Measurements from ENCODE around the gene CNGB1. TPM values are rescaled to one million over a fixed set of nuclear protein-coding genes. Genes with fewer than 3 reads are reported as not detected.
"Not testable (repeated sequence)": the region's sequence is repeated elsewhere in the genome, so short reads cannot be mapped to it uniquely, and the experiment has no call there.

Gene CNGB1
- total and polyA plus RNA-seq, 8 donors: 0.03 to 0.23 (median 0.14) TPM; not detected in 1

GRCh38 chr16:57920215-57920879, 50.6 kb downstream of the CNGB1 start:
- ATAC-seq: no peak
- no peak overlapping the region for H3K4me3 ChIP-seq

GRCh38 chr16:57918994-57919393, 51.9 kb downstream of the CNGB1 start:
- TF ChIP-seq CTCF (IDR thresholded peaks at IDR 0.05): no peak

More at GRCh38 chr16:57920215-57920879, 50.6 kb downstream of the CNGB1 start:
- Histone ChIP-seq H3K36me3 (no peaks in the 10 kb centered on the region), H3K9me3 (no peaks in the 10 kb centered on the region), H3K4me1 (no peaks in the 10 kb centered on the region), H3K27ac (no peak overlapping the region), H3K27me3 (no peaks in the 10 kb centered on the region)
- intact Hi-C loops (cut with DNase I): no loop called here
- DNase-seq: no peak
- TF ChIP-seq CTCF (IDR thresholded peaks at IDR 0.05): no peak

DNA sequence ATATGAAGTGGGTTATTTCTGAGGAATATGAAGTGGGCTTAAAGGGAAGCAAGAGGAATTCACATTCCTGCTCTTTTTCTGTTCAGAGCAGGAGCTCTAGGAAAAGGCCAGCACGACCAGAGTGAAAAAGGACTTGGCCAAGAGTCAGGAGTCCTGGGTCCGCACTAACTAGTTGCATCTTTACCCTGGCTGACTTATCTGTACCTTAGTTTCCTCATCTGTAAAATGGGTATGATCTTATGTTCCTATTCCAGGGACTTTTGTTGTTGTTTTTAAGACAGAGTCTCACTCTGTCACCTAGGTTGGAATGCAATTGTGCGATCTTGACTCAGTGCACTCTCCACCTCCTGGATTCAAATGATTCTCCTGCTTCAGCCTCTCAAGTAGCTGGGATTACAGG, 52.5 kb downstream of the CNGB1 start:
- H3K27me3 ChIP-seq: no peaks in the 10 kb centered on the region
- intact Hi-C loops (cut with DNase I): no loop called here
- DNase-seq (no peak), ATAC-seq (no peak)
- H3K4me1 ChIP-seq: no peaks in the 10 kb centered on the region
- no peaks in the 10 kb centered on the region for H3K36me3 ChIP-seq
- TF ChIP-seq CTCF (IDR thresholded peaks at IDR 0.05): no peak
- no peak overlapping the region for H3K4me3 ChIP-seq
- no peak overlapping the region for H3K27ac ChIP-seq
- H3K9me3 ChIP-seq: no peaks in the 10 kb centered on the region

More at GRCh38 chr16:57918994-57919393, 51.9 kb downstream of the CNGB1 start:
- H3K36me3 ChIP-seq: no peaks in the 10 kb centered on the region
- no peak for ATAC-seq
- intact Hi-C loops (cut with DNase I): no loop called here
- no peak overlapping the region for H3K27ac ChIP-seq
- no peaks in the 10 kb centered on the region for H3K9me3 ChIP-seq
- DNase-seq: no peak
- no peaks in the 10 kb centered on the region for H3K27me3 ChIP-seq
- no peak overlapping the region for H3K4me3 ChIP-seq
- H3K4me1 ChIP-seq: no peaks in the 10 kb centered on the region

DNA sequence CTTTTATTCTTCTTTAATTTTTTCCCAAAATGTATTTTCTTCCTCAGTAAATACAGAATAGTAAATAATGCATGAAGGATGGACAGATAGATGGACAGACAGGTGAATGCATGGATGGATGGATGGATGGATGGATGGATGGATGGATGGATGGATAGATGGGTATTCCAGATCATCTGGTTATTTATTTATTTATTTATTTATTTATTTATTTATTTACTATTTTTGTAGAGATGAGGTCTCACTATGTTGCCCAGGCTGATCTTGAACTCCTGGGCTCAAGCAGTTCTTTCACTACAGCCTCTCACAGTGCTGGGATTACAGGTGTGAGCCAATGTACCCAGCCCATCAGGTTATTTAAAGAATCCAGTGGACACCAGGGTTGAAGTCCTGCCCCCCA, 53.0 kb downstream of the CNGB1 start:
- intact Hi-C loops (cut with DNase I); H3K9me3 ChIP-seq; H3K4me3 ChIP-seq: not testable (repeated sequence)

GRCh38 chr16:57917489-57917888, 53.4 kb downstream of the CNGB1 start:
- H3K4me3 ChIP-seq; H3K9me3 ChIP-seq; H3K4me1 ChIP-seq; ATAC-seq; H3K27me3 ChIP-seq; DNase-seq; H3K36me3 ChIP-seq; H3K27ac ChIP-seq; intact Hi-C loops (cut with DNase I): not testable (repeated sequence)

More for the DNA sequence above, 53.0 kb downstream of the CNGB1 start:
- not testable (repeated sequence) for H3K27me3 ChIP-seq, H3K4me1 ChIP-seq, ATAC-seq, DNase-seq, H3K36me3 ChIP-seq, H3K27ac ChIP-seq

DNA sequence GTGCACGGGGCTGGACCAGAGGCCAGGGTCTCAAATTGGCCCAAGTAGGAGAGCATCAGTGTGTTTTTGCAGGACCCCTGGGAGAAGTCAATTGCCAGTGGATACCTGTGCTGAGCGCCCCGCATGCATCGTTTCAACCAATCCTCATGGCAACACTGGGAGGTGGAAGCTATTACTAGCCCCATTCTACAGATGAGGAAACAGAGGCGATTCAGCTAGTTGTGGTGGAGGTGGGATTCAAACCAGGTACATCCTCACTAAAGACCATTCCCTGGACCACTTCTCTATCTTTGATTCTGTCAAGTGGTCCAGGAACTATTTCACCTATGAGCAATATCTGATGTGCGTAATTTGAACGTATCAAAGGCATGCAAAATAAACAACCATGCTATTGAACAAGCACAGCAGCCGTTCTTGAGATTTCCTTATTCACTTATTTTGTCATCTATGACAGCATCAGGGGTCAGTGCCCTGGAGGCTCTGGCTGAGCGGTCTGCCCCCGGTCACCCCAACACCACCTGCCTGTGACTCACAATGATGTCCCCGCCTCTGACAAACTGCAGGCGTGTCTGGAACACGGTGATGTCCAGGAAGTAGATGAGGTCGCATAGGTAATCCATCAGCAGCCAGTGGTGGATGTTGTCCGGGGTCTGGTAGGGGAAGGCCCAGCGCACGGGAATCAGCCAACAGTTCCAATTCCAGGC, 54.0 kb downstream of the CNGB1 start:
- TF ChIP-seq CTCF (IDR thresholded peaks at IDR 0.05): no peak
- Histone ChIP-seq H3K27ac (no peak overlapping the region), H3K36me3 (no peaks in the 10 kb centered on the region), H3K4me1 (no peaks in the 10 kb centered on the region), H3K27me3 (no peaks in the 10 kb centered on the region), H3K4me3 (no peak overlapping the region), H3K9me3 (no peaks in the 10 kb centered on the region)
- no peak for ATAC-seq
- intact Hi-C loops (cut with DNase I): no loop called here
- DNase-seq: no peak

Measured in left lung (tissue), 10 donors.